ENCODE data around the gene MYO5B.
"Not testable (repeated sequence)": the region's sequence is repeated elsewhere in the genome, so short reads cannot be mapped to it uniquely, and the experiment has no call there.

The MYO5B gene

DNA sequence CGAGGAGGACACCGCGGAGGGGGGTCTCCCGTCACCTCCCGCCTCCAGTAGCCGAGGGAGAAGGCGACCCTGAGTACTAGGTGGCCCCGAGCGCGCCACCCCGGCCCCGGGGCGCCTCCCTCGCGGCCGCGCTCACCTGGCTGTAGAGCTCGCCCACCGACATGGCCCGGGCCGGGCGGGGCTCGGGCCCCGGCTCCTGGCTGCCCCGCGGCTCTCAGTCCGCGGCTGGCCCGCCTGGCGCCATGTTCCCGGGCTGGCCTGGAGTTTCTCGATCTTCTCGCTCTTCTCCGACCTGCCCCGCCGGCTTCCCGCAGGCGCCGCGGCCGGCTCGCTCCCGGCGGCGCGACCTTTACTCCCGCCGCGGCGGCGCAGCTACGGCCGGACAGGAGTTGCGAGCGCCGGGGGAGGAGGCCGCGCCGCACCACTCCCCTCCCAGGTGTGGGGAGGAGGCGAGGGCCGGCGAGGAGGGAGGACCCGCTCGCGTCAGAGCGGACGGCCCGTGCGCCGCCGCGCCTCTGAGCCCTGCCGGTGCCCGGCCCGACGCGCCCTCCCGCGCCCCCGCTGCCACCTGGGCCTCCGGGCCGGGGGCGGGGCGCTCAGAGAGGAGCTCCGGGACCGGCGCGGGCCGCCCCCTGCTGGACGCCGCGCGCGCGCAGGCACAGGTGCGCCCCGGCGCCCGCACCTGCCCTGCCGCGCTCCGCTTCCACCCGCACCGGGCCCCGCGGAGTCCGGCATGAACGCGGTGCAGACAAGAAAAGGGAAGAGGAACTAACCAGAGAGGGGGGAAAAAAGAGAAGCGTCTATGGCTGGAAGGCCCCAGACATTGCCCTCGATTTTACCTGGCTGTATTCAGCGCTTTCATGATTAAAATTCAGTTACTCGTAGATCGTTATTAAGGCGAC, at the start of gene MYO5B:
Gene MYO5B, minus strand, starts transcription at position 517 of the 902 bp plus-strand sequence. Its CDS starts 354 bp downstream, at position 163.
- DNase-seq: peak in 1 of 2 experiments; percentile 57

DNA sequence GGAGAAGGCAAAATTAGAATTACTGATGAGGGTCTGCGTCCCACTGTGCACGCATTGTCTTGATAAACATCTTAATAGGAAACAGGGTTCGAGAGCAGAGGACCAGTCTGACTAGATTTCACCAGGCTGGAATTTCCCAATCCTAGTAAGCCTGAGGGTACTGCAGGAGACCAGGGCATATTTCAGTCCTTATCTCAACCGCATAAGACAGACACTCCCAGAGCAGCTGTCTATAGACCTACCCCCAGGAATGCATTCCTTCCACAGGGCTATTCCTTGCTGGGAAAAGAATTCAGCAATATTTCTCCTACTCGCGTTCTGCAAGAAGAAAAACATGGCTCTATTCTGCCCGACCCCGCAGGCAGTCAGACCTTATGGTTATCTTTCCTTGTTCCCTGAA, 46.8 kb upstream of the MYO5B start:
- DNase-seq: not testable (repeated sequence)

DNA sequence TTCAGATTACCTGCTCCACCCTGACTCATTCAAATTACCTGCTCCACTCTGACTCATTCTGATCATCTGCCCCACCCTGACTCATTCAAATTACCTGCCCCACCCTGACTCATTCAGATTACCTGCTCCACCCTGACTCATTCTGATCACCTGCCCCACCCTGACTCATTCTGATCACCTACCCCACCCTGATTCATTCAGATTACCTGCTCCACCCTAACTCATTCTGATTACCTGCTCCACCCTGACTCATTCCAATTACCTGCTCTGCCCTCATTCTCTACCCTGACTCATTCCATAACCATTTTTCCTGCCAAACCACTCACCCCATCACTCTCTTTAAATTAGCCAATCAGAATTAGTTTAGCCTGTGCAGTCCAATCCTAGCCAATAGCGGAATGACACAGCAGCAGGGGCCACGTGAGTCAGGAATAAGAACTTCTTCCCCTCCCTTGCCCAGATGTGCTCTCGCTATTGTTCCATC, 45.2 kb upstream of the MYO5B start:
- no peak for DNase-seq

DNA sequence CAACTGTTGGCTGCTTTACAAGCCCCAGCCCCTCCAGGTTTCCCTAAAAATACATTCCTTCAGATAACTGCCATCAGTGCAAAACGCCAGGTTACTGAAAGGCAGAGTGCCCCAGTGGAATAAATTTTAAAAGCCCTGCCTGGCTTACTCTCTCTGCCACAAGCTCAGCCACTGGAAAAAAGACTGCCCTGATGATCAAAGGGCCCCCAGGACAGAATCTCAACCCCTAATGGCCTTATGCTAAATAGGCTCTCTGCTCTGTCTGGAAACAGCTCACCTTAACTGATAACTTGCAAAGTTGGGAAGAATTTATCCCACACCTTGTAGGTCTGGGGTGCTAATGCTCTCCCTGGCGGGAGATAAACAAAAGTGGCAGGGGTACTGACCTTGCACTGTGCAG, 37.5 kb upstream of the MYO5B start:
- no peak for DNase-seq

DNA sequence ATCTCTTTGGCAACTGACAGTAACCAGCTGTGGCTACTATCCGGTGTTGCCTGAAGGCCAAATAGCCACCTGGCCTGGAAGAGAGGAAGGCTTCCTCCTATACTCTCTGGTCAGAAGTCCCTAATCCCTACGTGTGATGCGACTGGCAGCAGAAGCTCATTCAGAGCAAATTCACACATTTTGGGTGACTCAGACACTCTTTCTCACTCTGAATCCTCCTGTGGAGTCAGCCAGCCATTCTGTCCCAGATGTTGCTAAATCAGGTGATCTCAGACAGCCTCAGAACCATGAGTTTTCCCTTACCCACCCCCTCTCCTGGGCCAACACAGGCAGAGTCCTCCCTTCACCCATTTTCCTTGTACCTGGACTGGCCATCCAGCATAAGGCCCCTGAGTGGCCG, 36.7 kb upstream of the MYO5B start:
- DNase-seq: no peak

DNA sequence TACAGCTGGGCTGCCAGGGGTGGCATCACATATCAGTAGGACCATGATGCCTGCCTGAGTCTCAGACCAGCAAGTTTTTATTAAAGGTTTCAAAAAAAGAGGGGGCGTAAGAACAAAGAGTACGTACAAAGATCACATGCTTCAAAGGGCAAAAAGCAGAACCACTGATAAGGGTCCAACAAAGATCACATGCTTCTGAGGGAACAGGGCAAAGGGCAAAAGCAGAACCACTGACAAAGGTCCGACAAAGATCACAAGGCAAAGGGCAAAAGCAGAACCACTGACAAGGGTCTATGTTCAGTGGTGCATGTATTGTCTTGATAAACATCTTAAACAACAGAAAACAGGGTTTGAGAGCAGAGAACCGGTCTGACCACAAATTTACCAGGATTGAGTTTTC, 25.3 kb upstream of the MYO5B start:
- not testable (repeated sequence) for DNase-seq

- DNase-seq: peak in 1 of 2 experiments; percentile 24
Observed at GRCh38 chr18:50218432-50219197, 23.7 kb upstream of the MYO5B start.

GRCh38 chr18:50209311-50209710, 14.4 kb upstream of the MYO5B start:
- DNase-seq: no peak

DNA sequence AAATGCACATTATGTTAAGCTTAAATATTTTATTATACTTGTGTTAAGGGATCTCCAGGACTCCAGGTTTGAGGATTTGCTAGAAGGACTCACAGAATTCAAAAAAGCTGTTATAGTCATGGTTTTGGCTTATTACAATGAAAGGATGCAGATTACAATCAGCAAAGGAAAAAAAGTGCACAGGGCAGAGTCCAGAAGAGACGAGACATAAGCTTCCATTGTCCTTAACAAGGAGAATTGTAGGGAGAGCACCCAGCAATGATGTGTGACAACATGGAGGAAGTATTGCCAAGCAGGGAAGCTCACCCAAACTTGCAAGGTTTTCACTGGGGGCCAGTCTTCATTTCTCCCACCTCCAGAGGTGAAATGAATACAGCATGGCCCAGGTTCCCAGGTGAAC, 12.8 kb upstream of the MYO5B start:
- DNase-seq: no peak

DNA sequence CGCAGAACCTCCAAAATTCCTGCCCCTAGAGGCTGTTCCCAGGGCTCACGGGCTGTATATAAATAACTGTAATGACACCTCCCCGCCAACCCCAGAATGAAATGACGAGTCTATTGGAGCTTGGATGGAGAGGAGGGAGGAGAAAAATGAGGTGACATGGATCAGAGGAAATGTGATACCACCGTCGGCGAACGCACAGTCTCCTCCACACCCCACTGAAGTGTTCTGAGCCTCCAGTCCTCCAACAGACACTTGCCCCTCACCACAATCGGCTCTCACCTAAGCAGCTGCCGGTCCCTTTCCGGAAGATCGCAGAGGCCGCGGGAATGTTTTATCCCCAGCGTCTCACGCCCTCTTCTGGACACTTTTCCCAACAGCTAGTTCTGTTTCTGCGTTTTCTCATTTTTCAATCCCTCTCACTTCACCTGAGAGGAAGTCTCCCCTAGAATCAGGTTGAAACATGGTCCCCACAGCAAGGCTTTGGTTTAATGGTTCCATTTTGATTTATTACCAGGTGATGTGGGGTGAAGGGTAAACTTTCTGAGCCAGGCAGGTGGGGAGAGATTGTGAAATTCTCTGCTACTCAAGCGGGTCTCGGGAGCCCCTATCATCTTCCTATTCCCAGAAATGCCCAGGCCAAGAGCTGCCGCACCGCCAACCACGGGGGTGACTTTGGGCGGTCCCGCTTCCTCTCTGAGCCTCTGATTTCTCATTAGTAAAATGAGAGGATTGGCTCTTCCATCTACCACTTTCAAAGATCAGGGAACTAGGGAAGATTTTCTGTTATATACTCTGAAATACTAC, 9.1 kb upstream of the MYO5B start:
- DNase-seq: peak; percentile 49 to 80

DNA sequence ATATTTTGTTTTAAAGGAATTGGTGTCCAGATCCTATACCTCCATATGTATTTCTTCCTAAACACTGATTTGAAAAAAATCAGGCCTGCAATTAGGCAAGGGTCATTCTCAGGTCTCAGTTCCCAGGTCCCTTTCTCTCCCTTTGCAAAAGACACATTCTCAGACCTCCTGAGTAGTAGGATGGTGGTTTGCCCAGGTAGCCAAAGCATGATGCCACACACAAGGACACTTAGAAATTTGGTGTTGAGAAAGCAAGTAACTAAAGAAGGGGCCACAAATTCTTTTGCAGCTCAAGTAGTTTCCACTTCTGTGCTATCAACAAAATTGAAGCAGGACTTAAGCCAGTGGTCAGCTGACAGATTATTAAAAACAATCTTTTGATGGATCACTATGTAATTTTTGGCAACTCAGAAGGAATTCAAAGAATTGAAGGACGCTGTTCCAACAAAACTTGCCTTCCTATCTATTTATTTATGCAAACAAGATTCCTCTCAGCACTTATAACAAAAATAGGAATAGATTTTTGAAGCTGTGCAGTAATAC, 6.6 kb upstream of the MYO5B start:
- no peak for DNase-seq

- no peak for DNase-seq
Observed at GRCh38 chr18:50199921-50200320, 5.0 kb upstream of the MYO5B start.

- no peak for DNase-seq
Observed at GRCh38 chr18:50199346-50199855, 4.5 kb upstream of the MYO5B start.

- DNase-seq: no peak
Observed at GRCh38 chr18:50196261-50196660, 1.3 kb upstream of the MYO5B start.

- no peak for DNase-seq
Observed at GRCh38 chr18:50195689-50196088, 742 bp upstream of the MYO5B start.

GRCh38 chr18:50193796-50194630, 934 bp downstream of the MYO5B start:
- DNase-seq: peak in 1 of 2 experiments; percentile 17

- DNase-seq: no peak
Observed at GRCh38 chr18:50192995-50193795, 1.8 kb downstream of the MYO5B start.

GRCh38 chr18:50190926-50191325, 4.0 kb downstream of the MYO5B start:
- no peak for DNase-seq

DNA sequence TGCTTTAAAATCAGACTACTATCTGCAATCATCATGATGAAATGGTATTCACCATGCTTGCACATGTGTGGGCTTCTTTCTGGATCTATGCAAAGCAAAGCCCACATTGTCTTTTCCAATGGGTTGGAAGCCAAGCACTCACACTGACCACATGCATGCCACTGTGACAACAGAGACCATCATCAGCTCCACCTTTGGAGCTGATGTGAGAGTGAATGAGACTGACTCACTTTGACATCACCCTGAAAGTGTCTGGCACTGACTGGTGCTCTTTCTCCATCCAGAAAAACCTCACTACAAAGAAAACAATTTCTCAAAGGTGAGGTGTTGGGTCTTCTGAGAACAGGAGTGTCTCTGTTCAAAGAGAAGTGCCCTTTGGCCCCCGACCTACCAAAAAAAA, 4.7 kb downstream of the MYO5B start:
- DNase-seq: no peak

DNA sequence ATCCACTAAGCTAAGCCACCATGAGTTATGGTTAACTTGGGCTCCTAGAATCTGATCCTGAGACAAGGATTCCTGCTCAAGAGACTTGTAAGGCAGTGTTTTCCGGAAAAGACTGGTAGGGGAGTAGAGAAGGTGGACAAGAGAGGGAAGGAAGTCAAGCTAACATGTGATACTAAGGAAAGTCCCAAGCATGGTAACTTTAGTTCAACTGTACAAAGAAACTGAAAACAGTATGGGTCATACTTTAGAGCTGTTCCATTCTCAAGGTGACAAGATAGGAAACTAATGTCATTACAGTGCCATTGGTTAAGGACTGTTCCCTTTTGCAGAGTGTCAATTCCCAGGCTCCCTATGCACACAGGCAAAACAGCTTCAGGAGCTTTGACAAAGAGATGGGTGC, 5.8 kb downstream of the MYO5B start:
- DNase-seq: no peak

DNA sequence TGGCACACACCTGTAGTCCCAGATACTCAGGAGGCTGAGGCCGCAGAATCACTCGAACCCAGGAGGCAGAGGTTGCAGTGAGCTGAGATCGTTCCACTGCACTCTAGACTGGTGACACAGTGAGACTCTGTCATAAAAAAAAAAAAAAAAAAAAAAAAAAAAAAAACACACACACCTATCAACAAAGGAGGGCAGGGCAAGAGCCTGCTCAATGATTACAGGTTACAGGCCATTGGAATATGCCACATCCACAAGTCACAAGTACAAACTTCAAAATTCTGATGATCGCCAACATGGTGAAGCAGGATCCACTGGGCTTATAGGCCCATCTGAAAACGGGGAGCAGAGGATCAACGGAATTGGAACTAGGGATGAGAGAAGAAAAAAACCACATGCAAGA, 6.3 kb downstream of the MYO5B start:
- DNase-seq: no peak

Measured in NCI-H524 (cell line).